Small intestine (tissue), 7 donors: ENCODE measurements around the gene CDH23. TPM values are rescaled to one million over a fixed set of nuclear protein-coding genes. Genes with fewer than 3 reads are reported as not detected.

ENCODE experiments used
- DNase-seq, 2 donors: peaks; one replicate each; pipeline versions ENCODE4 v3.0.0 to v3.0.0-alpha.2; 2013
- FAIRE-seq: peaks from 2 replicates; lab custom pipeline; 2012; peaks lifted over from hg19 to GRCh38; lab: Jason Lieb, UNC
- H3K27ac ChIP-seq, 3 donors: one replicate each; pipeline ENCODE4 v1.5.1; 2013; ENCODE audit warnings: low read length in 2 of 3, mild to moderate bottlenecking in 2 of 3, control low read depth in 1 of 3, inconsistent platforms in 1 of 3, low read depth in 1 of 3, moderate library complexity in 1 of 3
- H3K27me3 ChIP-seq, 3 donors: one replicate each; pipeline ENCODE4 v1.6.1; 2013; ENCODE audit warnings: low read length in 3 of 3, inconsistent platforms in 1 of 3; ENCODE audit not compliant: control insufficient read depth in 3 of 3, insufficient read depth in 3 of 3
- H3K36me3 ChIP-seq, 3 donors: one replicate each; pipeline ENCODE4 v1.6.1; 2013; ENCODE audit warnings: low read length in 3 of 3, inconsistent platforms in 1 of 3, low read depth in 1 of 3, mild to moderate bottlenecking in 1 of 3, moderate library complexity in 1 of 3; ENCODE audit not compliant: control insufficient read depth in 3 of 3, insufficient read depth in 2 of 3
- H3K4me1 ChIP-seq, 3 donors: one replicate each; pipeline ENCODE4 v1.6.1; 2013; ENCODE audit warnings: low read length in 2 of 3, inconsistent platforms in 1 of 3, low read depth in 1 of 3, mild to moderate bottlenecking in 1 of 3, moderate library complexity in 1 of 3; ENCODE audit not compliant: control insufficient read depth in 3 of 3, insufficient read depth in 2 of 3
- H3K4me3 ChIP-seq, 3 donors: one replicate each; pipeline ENCODE4 v1.5.1; 2013; ENCODE audit warnings: low read length in 3 of 3, control low read depth in 1 of 3, inconsistent platforms in 1 of 3, low read depth in 1 of 3, mild to moderate bottlenecking in 1 of 3, moderate library complexity in 1 of 3
- H3K9me3 ChIP-seq, 2 donors: one replicate each; pipeline ENCODE4 v1.6.1; 2013; ENCODE audit warnings: low read depth in 1 of 2, low read length in 1 of 2; ENCODE audit not compliant: control insufficient read depth in 2 of 2, insufficient read depth in 1 of 2
- WGBS, 3 donors: extraction: QIAGEN DNeasy Blood & Tissue Kit; methylation state at CpG; one replicate each; pipeline ENCODE4 v1.1.7; 2013; 5-methylcytosine and 5-hydroxymethylcytosine counted together
- polyA plus RNA-seq, 4 donors: library from polyadenylated mRNA; stranded (reverse) in 3 of 4; unstranded in 1 of 4; fragments of 200-250 nt in 3 of 4; fragments of 120-200 nt in 1 of 4; gene quantifications; one replicate each; pipeline versions ENCODE4 v1.2.1 to v1.2.3, GENCODE V29; 2013
- donor health status: healthy with polysubstance abuse.
- donor health status: control.
- donor health status: control.
- donor health status: Bipolar disorder and iron deficiency.
- donor health status: healthy.

Gene CDH23
- polyA plus RNA-seq, 4 donors = 0.89 to 2.5 (median 1.6) TPM

GRCh38 chr10:71863203-71863602, 466.5 kb downstream of the CDH23 start:
- H3K27me3 ChIP-seq = no peaks in the 10 kb centered on the region
- H3K27ac ChIP-seq = no peak overlapping the region
- no peak overlapping the region for H3K4me3 ChIP-seq
- no peak for DNase-seq
- WGBS, 3 donors = 91 to 94% (median 92%) methylated on average over 6 of the region's 6 CpGs
- H3K36me3 ChIP-seq = no peaks in the 10 kb centered on the region
- no peaks in the 10 kb centered on the region for H3K9me3 ChIP-seq
- peaks cover 0 to 6% (median 0%) of the 10 kb centered on the region in 3 donors for H3K4me1 ChIP-seq
- no peak for FAIRE-seq

- FAIRE-seq = no peak
- peaks cover 0 to 6% (median 0%) of the 10 kb centered on the region in 3 donors for H3K4me1 ChIP-seq
- H3K4me3 ChIP-seq = no peak overlapping the region
- no peaks in the 10 kb centered on the region for H3K27me3 ChIP-seq
- H3K36me3 ChIP-seq = no peaks in the 10 kb centered on the region
- H3K9me3 ChIP-seq = no peaks in the 10 kb centered on the region
- no peak overlapping the region for H3K27ac ChIP-seq
- 80 to 83% (median 83%) methylated on average over 5 of the region's 5 CpGs for WGBS, 3 donors
- no peak for DNase-seq
These were observed 468.2 kb downstream of the CDH23 start for GRCh38 chr10:71864911-71865361.

Other genes starting within 250 kb of the CDH23 start
- 10 to 100 TPM in 2 of 4 donors, 1 to 10 TPM in 1, under 1 TPM in 1; 0.27 to 19.4 (median 6.7) TPM for gene UNC5B, start 184.3 kb upstream of the CDH23 start, polyA plus RNA-seq
- gene SLC29A3, start 77.7 kb upstream of the CDH23 start, polyA plus RNA-seq = 10 to 100 TPM in 1 of 4 donors, 1 to 10 TPM in 2, under 1 TPM in 1; 0.45 to 16.9 (median 2.7) TPM